GM21447 (cell line): Measurements from ENCODE around the gene TNFRSF25.

Experiments
- ATAC-seq: cut with Tn5 transposase; IDR thresholded peaks from one replicate; pipeline ENCODE4 v1.9.1; 2021; ENCODE audit not compliant: unreplicated experiment

TNFRSF25 gene

GRCh38 chr1:6488602-6489382 is 22.8 kb upstream of the TNFRSF25 start:
- ATAC-seq = no peak

DNA sequence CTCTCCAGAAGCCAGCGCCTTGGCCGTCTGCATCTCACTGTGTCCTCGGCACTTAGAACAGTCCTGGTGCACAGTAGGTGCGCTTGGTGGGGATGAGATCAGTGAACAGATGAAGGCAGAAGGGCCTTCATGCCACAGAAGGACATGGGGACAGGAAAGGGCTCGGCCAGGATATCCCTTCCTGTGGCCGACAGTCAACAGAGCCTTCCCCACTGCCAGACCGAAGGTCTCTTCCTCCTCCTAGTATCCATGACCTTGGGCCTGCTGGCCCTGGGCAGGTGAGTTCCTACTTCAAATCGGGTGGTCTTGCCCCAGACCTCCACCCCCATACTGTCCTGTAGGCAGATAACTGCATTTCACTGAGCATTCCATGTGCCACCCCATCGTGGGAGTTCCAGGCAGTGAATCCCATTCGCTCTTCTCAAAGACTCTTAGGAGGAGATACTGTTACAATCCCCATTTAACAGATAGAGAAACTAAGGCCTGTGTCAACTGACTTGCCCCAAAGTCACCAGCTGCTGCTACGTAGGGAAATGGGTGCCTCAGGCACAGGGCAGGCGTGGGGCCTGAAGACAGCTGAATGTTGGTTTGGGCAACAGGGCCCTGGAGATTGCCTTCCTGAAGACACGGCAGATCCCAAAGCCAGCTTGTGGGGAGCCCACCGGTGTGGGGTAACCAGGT is 22.0 kb upstream of the TNFRSF25 start:
- ATAC-seq = no peak

GRCh38 chr1:6486433-6487011 is 20.5 kb upstream of the TNFRSF25 start:
- no peak for ATAC-seq

GRCh38 chr1:6485168-6486101 is 19.5 kb upstream of the TNFRSF25 start:
- no peak for ATAC-seq

DNA sequence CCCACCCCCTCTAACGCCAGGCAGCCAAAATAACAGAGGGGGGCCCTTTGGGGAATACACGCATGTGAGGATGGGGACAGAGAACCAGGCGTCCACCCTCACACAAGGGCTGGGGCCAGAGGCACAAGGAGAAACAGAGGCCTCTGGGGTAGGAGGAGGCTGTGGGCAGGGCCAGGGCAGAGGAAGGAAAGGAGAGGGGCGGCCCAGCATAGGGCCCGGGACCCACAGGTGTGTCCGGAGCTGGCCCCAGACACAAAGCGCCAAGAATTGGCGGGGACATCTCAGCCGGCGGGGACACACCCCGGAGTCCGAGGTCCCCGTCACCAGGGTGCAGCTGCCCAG is 18.8 kb upstream of the TNFRSF25 start:
- ATAC-seq = no peak

DNA sequence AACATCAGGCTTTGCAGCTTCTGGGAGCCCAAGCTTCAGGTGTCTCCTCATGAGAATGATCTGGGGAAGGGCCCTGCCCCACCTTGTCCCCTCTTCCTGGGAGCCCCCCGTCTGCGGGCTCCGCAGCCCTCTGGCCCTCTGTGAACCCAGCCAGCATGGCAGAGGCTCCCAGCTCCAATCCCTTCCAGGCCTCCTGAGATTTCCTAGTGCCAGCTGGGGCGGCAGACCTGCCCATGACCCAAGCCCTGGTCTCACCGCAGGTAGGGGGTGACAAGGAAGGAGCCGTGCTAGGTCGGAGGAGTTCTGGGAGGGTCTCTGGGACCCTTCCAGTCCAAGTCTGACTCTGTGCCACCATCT is 17.8 kb upstream of the TNFRSF25 start:
- ATAC-seq = no peak

- ATAC-seq = no peak
Observed at GRCh38 chr1:6483017-6483760, 17.2 kb upstream of the TNFRSF25 start.

- ATAC-seq = no peak
Observed at GRCh38 chr1:6481820-6482219, 15.8 kb upstream of the TNFRSF25 start.

- ATAC-seq = no peak
Observed at GRCh38 chr1:6477039-6477820, 11.3 kb upstream of the TNFRSF25 start.

DNA sequence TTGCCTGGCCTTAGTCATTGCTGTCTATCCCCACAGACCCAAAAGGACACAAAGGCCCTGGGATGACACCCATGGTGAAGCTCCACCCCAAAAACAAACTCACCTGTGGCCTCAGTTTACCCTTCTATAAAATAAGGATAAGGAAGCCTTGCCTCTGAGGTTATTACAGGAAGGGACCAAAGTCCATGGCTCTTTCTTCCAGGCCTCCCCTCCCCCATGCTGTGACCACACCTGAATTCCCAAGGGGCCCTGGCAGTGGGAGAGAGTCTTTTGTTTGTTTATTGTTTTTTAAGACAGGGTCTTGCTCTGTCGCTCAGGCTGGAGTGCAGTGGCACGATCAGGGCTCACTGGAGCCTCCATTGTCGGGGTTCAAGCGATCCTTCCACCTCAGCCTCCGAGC is 10.5 kb upstream of the TNFRSF25 start:
- ATAC-seq = no peak

DNA sequence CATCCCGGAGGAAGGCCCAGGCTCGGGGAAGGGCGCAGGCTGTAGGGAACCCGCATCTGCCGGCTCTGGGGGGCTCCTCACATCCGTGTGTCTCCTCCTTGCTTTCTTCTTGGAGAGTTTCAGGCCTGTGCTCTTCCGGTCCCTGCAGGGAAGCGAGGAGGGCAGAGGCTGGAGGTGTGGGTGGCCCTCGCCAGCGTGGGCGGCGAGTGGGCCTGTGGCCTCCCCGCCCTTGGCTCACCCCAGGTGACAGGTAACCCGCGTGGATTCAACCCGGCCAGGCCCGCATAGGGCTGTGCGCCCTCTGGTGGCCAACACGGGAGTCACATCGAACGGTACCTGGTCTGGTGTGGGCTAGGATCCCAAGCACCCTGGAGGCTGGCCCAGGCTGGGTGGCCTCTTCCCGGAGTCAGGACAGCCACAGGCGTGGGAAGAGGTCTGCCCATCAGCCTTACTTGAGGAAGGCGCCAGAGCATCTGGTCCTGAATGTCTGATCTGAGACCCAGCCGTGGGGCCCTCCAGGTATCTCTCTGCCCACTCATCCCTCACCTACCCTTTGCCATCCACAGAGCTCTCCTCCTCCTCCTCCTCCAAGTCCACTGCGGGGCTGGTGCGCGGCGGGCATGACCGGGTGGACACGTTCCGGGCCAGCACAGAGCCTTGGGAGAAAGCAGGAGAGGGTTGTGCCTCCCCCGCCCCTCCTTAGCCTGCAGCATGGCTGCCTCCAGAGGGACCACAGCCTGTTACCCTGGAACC is 9.6 kb upstream of the TNFRSF25 start:
- no peak for ATAC-seq

GRCh38 chr1:6474815-6475282 is 8.9 kb upstream of the TNFRSF25 start:
- no peak for ATAC-seq

DNA sequence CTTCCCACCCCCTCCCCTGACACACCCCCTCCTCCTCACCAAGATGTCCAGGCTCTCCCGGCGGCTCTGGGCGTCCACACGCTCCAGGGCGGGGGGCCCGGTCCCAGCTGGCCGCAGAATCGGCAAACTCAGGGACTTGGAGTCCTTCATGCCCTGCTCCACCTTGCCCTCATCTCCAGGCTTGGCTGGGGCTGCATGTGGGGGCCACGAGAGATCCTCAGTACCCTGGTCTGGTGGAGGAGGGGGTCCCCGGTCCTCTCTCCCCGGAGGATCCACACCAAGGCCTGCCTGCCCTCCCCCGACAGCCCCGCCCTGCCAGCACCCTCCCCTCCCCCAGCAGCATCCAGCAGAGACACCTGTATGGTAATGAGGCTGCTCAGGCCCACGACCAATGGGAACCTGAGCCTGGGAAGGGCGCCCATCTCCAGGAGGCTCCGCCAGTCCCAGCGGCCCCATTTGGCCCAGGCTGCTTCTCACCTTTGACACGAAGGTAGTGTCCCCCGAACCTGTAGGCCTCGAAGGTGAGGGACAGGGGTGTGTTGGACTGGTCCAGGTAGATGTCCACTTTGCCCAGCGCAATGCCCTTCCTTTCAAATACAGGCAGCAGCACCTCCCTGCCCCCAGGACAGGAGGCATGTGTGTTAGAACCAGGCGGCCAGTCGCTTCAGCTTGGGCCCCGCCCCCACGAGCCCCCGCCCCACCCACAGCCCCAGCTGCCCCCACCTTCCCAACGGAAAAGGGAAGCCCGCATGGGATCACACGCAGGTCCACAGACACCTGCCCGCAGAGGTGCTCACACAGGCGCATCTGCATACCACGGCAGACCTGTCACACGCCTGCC is 8.2 kb upstream of the TNFRSF25 start:
- no peak for ATAC-seq

DNA sequence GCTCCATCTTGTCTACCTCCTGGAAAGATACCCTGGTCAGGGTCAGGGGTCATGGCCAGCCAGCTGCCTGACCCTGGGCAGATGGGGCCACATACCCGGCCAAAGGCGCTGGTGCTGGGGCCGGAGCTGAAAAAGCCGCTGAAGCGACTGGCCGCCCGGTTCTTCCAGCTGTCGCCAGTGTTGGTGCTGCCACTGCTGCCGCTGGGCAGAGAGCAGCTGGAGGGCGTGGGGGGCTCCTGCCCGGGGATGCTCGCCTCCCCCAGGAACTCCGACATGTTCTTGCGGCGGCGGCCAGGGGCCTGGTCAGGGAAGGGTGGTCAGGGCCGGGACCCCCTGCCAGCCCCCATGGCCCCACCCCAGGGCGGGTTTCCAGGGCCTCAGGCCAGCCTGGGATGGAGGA is 7.2 kb upstream of the TNFRSF25 start:
- no peak for ATAC-seq

GRCh38 chr1:6472391-6472790 is 6.4 kb upstream of the TNFRSF25 start:
- no peak for ATAC-seq

DNA sequence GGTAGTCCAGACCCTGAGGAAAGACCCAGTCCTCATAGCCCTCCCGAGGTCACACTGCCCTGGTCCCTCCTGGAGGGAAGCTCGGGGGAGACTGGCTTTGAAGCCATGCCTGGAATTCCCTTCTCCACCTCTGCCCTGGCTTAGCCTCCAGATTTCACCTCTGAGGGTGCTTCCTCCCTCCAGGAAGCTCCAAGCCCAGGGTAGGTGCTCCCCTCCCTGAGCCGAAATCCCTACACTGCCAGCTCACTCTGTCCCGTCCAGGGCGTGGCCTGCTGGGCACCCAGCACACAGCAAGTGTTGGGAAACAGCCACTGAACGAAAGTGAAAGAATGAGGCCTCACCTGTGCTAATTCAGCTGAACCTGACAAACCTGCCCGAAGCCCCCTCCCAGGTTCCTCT is 6.0 kb upstream of the TNFRSF25 start:
- ATAC-seq = no peak

DNA sequence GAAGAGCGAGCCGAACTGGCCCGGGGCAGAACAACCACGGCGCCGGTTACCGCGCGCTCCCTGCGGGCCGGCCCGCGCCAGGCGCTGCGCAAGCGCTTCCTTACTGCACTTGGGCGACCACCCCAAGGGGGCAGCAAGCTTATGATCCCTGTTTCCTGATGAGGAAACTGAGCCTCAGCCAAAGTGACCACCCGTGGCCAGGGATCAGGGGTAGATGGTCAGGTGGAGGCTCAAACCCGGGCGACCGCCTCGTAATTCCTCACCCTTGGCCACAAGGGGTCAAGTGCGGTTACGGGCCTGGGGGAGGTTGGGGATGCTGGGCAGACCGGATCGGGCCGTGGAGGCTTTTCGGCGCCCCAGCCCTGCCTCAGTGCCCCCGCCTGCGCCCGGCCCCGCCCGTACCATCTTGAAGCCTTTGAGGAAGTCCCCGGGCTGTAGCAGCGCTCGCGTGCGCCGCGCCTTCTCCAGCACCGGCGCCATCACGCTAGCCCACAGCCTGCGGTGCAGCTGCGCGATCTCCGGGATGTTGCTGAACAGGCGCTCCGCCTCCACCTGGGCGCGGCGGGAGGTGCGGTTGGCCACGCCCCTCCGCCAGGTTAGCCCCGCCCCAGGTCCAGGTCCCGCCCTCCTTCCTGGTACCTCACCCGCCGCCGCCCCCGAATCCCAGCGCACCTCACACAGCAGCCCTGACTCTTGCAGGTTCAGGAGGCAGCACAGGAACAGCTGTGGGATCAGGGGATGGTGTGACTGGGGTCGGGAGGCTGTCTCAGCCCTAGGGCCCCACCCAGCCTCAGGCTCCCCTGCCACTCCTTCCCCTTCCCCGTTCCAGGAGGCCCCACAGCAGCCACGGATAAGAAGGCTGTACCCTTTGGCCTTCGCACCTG is 5.4 kb upstream of the TNFRSF25 start:
- no peak for ATAC-seq
